Measurements from ENCODE around the gene ZNF268.

DNA sequence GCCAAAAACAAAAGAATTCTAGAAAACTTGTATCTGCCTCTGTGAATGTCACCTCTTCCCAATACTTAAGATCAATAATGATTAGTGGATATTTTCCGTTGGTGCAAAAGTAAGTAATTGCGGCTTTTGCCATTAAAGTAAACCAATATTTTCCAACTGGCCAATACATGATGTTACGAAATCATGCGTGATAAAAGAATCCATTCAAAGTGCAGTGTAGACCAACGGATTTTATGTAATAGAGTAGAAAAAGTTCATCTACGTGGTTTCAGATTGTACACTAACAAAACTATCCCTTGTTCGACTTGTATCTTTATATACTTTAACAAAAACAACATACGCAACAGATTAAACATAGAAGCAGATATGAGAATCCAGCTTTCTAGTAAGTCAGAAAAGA is 626 bp upstream of the ZNF268 start:
- TF ChIP-seq EZH2 (IDR thresholded peaks at IDR 0.05; ENCODE audit: borderline replicate concordance, low read depth, low read length, severe bottlenecking) (no peak), CTCF (IDR thresholded peaks at IDR 0.05; ENCODE audit: borderline replicate concordance, extremely low read depth, low read length, poor library complexity, severe bottlenecking) (no peak)

All from DND-41 (cell line).